Cortex of kidney (tissue), 1 donor: ENCODE data around the gene RAI1.

Experiments
- DNase-seq: peaks from one replicate; lab custom pipeline; 2025; lab: John Stamatoyannopoulos, UW

Gene RAI1

DNA sequence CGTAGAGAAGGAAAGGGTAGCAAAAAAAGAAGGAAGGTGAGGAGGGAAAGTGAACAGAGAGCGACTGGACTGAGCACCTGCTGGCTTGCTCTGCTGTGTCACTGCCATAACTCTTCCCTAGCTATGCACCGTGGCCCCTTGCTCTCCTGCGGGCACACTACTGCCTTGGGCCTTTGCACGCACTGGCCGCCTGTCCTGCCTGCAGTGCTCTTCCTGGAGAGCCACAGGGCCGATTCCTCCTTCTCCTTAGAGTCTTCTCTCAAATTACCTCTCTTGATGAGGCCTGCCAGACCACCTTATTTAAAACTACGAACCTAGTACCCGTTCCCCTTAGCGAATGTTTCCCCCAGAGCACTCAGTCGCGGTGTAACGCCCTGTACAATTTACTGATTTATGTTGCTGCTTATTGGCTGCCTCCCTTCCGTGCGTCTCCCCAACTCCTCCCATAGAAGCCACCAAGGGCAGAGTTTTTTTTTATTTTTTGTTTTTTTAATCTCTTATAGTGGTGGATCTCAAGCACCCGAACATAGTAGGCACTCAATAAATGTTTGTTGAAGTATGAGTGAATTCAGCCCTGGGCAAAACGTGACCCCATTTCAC, 70.3 kb downstream of the RAI1 start:
- no peak for DNase-seq

DNA sequence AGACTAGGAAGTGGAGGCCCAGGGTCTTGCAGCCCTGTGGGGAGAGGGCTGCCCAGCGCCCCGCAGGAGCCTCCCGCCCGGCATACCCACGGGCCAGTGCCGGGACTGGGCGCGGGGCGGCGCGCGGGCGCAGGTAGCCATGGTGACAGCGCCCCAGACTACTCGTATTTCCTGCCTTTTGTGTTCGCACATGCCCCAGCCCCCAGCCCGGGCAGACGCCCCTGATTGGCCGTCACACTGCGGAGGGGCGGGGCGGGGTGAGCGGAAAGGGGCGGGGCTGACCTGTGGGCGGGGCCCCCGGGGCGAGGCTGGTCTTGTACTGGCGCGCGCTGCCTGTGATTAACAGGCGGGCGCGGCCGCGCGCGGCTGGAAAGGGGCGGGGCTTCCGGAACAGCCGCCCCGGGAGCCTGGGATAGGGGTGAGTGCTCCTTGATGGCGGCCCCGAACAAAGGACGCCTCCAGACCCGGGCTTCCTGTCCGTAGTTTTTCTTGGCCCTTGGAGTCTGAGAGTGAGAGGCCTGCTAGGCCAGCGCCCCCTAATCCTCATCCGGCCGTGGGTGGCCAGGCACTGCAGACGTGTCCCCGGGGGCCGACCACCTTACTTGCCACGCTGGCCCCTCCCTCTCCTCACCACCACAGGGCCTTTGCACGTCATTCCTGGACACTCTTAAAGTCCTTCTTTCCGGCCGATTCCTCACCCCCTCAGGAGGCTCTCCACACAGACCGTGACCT, 71.0 kb downstream of the RAI1 start:
- DNase-seq, result peak; percentile 37

DNA sequence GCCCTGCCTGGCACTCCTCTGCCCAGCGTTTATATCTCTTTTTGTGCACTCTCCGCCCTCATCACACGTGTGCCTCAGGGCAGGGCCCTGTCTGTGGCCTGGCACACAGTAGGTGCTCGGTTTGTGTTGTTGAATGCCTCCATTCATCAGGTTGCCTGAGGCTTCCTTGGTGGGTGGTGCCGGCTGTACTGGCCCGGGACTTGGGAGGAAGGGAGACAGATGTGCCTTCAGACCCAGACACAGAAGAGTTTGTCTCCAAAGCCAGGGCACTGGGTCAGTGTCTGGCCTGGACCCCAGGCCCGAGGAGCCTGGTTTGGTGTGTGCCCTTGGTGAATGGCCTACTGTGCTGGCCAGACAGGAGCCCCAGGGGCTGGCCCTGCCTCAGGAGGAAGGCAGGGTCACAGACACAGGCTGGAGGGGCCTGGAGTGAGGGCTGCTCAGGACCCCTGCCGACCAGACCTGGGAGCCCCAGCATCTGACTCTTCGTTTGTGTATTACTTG, 71.6 kb downstream of the RAI1 start:
- DNase-seq, result no peak

DNA sequence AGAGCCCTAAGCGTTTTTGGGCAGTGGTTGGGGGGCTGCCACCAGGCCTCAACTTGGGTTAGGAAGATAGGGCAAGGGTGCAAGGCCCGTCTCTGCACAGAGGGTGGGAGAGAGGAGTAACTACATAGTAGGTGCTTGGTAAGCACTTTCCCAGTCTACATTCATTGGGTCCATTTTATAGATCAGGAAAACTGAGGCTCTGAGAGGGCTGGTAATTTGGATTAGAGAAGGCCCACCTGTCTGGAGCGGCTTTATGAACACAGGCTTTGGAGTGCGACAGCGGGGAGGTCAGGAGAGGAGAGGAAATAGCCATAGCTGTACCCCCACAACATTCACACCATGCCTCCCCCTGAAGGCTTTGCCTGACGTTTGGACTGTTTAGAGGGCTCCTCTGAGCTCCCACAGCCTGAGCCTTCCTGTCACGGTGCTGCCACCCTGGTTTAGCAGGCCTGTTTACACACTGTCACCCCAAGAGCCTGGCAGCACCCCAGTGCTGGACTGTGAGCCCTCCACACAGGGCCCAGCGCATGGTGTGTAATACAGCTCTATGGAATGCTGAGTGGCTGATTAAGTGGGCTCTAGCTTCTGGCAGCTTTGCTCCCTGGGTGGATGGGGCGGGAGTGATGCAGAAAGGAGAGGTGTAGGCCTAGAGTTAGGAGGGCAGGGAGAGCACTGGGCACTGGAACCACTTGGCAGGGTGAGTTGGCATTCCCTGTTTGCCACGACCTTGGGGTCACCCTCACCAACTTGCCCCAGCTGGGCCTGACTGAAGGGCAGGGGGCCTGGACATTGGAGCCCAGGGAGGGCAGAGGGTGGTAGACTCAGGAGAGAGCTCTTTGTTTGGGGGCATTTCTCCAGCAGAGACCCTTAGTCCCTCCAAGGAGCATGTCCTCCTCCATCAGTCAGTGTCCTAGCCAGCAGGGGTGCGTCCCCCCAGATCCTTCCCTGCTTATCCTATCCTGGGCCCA, 73.7 kb downstream of the RAI1 start:
- DNase-seq, result no peak

DNA sequence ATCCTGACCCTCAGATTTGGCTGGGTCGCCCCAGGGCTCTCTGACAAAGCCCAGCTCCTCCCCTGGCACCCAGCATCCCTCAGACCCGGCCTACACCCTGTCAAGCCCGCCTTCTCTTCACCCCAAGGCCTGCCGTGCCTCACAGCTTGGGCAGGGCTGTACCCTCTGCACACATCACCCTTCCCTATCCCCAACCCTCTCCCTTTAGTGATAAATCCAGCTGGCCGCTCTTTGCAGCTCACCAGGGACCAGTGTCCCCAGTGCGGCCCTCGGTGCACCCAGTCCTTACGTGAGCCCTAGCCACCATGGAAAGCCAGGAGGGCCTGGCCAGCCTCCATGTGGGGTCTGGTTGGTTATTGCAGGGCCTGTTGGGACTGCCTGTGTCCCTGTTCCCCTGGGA, 74.5 kb downstream of the RAI1 start:
- DNase-seq, result no peak

DNA sequence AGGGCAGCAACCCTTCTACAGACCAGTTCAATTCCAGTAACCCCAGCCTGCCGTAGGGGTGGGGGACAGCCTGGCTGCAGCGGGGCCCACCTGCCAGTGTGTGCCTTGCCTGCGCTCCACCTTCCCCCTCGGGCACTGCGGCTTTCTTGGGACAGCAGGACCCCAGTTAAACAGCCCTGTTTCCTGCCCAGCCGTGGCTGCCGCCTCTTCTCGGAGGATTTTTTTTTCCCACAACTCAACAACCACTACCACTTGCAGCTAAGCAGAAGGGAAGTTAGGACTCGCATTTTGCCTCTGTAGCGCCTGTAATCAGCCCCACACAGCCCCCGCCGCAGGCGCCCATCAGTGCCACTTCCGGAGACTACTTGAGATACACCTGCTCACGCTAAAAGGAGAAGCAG, 76.1 kb downstream of the RAI1 start:
- no peak for DNase-seq

DNA sequence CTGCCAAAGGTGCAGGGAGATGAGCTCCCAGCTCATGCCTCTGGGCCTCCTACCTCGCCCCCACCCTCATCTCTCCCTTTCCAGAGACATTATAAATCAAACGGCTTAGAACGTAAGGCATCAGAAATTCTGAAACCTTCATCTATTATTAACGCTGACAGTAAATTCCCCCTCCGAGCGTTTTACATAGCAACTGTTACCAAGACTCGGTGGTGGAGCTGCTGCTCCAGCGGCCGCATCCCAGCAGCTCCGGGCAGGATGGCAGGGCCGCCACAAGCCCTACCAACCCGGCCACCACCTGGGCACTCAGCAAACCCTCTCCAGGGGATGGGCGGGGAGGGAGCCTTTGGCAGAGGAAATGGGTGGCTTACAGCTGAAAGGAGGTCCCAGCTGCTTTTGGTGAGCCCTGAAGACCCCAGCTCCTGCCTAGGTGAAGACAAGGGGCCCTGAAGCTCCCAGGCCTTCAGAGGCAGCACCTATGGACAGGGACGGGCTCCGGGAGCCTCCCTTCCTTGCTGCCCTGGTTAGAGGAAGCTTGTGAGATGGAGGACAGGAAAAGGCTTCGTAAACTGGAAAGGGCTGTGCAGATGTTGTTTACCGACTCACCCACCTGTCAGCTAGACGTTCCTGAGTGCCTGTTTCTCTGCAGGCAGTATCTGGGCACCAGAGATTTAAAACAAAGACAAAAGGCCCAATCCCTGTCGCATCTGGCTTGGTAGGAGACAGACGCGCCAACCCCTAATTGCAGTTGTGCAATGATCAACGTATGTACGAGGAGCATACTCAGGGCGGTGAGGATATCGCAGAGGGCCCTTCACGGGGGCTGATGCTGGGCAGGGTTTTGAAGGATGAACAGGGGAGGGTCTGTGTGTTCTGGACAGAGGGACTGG, 76.9 kb downstream of the RAI1 start:
- DNase-seq, result no peak

DNA sequence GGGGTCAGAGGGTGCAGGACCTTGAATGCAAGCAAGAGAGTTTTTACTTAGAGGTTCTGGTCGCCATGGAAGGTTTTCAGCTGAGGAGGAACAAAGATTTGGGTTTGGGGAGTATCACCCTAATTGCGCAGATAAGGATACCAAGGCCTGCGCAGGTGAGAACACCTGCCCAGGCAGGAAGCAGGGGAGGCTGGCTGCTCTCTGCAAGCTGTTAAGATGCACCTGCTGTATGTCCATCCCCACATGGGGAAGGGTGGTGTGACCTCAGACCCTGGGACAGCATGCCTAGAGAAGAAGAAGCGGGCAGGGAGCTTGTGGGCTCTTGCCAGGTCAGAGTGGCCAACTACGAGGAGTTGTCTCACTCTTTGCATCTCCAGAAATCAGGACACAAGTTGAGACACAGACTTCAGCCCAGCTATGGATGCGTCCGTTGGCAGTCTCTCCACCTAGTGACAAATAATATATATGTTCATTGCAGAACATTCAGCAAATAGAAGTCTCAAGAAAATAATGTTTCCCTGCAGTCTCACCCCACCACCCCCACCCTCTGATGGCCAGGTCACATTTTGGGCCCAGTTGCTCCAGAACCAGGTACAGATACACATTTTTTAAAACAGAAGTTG, 77.8 kb downstream of the RAI1 start:
- DNase-seq, result no peak

DNA sequence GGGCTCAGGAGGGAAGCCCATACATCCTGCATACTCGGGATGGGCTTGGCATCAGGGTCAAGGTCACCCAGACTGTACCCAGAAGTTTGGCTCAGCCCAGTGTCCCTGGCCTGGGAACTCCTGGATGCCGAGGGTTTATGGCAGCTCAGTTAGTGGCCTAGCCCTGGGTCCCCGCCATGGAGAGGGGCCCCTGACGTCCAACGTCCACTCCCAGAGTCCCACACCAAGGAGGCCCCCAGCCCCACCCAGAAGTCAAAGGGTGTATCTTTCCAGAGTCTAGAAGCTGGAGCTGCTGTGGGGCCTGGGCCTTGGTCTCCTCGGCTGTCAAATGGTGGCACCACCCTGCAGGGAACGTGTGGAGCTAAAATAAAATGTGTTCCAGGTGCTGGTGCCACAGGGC, 79.1 kb downstream of the RAI1 start:
- no peak for DNase-seq

DNA sequence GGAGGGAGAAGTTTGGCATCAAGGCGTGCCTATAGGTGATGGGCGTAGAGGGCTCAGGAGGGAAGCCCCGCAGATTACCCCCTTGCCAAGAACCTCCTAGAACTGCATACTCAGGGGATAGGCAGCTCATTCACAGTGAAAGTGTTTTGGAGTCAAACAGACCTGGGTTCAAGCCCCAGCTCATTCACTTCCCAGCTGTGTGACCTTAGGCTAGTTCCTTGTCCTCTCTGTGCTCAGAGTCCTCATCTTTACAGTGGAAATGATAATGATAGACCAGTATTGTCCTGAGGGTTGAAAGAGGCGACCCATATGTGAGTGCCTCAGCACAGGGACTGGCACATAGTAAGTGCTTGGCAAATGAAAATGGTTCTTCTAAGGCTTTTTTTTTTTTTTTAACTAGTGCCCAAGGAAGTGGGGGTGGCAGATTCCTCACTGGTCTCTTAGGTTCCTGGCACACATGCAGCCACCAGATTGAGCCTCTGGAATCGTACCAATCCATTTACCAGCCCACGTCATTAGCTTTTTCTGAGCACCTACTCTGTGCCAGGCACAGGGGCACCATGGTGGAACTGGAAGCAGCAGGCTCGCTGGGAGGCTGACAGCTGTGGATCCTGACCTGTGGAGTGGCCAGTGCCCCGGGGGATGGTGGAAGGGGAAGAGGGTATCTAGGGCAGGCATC, 79.8 kb downstream of the RAI1 start:
- DNase-seq, result no peak

DNA sequence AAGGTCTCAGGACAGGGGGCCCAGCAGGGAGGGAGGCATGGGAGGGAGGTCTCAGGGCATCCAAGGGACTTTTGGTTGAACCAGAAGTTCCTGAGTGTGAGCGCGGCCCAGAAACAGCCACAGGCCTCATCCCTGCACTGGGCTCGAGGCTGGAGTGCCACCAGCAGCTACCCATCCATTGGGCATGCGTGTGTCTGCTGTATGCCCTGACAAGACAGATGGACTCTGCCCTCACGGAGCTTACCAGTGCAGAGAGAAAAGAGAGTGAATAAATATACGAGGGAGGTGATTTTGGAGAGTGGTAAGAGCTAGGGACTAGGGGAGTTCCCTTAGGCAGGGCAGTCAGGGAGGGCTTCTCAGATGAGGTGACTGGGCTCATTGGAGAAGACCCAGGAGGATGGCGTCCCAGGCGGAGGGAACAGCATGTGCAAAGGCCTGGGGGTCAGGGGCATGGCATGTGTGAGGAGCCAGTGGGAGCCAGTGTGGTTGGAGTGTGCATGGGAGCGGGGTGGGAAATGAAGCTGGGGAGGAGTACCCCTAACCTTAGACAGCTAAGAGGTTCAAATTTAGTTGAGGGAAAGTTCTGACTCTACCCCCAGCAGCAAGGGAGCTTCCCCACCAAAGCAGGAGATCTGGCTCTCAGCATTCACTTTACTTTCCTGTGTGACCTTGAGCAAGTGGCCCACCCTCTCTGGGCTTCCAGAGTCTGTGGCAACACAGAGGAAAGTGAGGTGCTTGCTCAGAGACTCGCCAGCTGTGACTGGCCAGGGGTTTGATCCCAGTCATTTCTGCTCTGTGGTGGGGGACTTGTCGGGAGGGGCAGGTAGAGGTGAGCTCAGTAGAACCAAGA, 80.9 kb downstream of the RAI1 start:
- no peak for DNase-seq

DNA sequence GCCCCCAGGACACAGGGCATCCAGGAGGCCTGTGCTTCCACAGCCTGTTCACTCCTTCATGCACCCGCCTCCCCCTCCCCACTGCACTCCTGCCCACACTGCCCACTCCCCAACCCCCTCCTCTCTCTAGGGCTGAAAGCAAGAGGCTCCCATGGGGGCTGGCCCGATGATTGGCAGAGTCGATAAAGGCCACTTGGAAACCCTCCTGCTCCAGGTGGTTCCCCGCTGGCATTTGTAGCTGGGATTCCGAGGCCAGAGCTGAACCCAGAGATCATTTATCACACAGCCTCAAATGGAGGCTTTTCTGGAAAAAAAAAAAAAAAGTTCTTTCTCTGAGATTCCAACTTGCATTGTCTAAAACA, 81.5 kb downstream of the RAI1 start:
- DNase-seq, result no peak

DNA sequence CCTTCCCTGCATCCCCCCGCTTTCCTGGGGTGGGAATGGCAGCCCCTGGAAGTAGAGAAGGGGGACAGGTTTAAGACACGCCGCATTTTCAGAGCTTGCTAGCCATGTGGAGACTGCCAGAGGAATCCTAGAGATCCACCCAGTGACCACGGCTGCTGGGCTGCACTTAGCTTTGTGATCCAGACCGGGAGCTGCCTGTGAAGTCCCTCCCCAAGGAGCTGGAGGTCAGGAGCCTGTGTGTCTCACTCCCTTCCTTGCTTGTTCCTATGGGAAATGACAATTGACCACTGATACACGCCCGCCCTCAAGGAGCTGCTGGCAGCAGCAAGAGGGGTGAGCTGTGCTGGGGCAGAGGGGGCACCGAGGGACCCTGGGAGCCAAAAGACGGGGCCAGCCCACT, 81.9 kb downstream of the RAI1 start:
- DNase-seq, result no peak

DNA sequence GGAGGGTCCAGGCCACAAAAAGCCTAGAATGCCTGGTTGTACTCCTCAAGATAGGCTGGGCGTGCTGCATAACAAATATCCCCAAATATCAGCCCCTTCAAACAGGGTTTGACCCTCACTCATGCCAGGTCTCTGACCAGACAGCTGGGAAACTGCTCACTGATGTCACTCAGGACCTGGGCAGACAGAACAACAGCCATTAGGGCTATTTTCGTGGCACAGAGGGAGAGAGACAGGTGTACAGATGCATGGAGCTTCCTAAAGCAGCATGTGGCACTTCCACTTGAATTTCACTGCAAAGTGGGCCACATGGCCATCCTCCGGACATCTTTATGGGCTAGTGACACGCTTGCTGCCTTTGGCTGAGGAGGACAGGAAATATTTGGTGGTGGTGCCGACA, 82.5 kb downstream of the RAI1 start:
- no peak for DNase-seq

DNA sequence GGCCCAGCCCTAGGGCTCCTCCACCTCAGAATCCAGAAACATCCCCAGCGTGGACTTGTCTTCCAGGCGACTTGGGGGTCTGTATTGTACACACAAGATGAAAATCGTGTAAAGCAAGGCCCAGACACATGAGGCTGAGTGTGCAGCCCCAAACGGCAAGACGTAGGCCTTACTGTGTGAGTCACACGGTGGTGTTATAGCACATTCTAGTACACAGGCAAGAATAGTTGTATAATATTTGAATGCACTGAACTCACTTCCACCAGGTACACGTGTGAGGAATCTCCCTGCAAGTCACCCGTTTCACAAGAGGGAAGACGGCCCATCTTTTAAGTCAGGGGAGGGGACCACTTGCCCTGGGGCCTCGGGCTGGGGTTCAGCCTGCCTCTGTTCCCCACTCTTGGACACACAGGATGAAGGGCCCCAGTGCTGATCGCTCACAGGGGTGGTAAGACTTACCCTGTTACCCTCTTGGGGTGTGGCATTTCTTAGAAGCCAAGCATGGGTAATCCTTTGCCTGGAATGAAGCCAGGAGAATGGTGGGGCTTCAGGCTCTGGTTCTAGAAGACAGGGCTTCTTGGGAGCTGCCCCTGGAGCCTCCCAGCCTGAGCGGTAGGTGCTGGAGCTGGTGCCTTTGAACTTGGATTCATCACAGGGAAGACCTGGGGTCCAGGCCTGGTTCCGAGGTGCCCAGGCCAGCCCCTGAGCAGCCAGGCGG, 84.3 kb downstream of the RAI1 start:
- no peak for DNase-seq

DNA sequence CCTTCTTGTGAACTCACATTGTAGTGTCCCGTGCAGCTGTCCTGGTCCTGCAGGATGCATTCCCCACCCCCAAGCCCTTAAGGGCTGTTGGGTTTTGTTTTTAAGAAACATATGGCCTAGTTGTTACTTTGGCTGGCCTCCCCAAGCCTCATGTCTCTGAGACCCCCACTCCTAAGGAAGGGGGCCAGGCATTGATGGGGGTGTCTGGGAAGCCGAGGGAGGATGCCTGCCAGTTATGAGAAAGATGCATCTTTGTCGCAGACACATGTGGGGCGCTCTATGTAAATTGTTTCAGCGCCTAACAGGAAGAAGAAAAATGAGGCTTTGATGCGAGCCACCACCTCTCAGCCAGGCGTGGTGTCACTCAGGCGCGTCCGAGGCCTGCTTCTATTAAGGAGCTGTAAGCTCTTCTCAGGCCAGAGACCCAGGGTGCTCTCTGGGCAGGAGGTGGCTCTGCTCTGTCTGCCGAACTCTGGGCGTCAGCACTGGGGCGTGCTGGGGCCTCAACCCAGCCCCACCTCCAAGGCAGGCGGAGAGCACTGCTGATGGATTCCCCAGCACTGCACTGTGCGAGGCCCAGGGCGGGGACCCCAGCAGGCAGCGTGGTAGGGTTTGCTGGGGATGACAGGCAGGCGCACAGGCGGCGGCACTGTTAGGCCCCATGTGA, 85.0 kb downstream of the RAI1 start:
- no peak for DNase-seq

DNA sequence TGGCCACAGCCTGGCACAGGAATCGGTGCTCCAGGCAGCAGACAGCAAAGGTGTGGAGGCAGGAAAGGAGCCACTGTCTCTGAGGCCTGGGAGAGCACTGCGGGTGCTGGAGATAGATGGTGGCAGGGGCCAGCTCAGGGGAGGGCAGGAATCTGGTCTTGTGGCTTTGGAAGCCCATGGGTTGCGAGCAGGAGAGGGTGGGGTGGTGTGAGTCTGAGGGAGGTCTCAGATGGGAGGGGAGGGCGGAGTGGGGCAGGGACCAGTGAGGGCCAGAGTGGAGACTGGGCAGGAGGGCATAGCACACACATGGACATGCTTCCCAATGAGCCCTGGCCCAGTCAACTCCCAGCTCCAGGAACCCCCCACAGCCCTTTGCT, 85.5 kb downstream of the RAI1 start:
- no peak for DNase-seq

DNA sequence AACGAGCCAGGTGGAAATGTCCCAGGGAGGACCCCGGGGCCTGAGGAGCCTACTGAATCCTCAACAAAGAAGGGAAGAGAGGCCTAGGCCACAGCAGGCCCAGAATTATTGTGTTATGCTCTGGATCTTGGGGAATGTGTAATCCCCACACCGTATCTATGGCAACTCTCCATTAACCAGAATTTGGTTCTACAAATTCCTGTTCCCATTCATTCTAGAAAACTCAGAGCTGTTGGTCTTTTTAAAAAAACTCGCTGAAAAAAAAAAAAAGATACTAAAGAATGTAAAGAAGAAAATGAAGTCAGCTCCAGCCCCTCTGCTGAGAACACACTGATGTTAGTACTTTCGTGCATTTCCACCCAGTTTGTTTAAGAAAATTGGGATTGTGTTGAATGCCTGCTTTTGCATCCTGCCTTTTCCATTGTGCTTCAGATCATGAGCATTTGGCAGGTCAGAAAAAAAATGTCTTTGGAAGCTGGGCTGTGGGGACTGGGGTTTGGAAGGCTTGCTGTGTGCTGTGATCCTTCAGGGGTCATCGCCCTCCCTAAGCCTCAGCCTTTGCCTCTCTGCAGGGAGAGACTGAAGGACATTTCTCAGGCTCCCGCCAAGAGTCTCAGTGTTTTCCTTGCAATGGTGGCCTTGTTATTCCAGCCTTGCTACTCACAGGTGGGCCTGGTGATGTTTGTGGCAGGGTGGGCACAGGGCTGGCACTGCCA, 86.1 kb downstream of the RAI1 start:
- no peak for DNase-seq
